ENCODE measurements around the gene TAF11L2.
"Not testable (repeated sequence)": the region's sequence is repeated elsewhere in the genome, so short reads cannot be mapped to it uniquely, and the experiment has no call there.

- not testable (repeated sequence) for TF ChIP-seq CTCF (IDR thresholded peaks at IDR 0.05; ENCODE audit: insufficient read depth, low read length, poor library complexity, severe bottlenecking); EZH2phosphoT487 (conservative IDR thresholded peaks at IDR 0.05; ENCODE audit: low read length)
Measured at GRCh38 chr5:17486464-17487173, 11.4 kb upstream of the TAF11L2 start.

All from SU-DHL-6 (cell line).